ENCODE measurements around the gene HIVEP2. TPM values are rescaled to one million over a fixed set of nuclear protein-coding genes. Genes with fewer than 3 reads are reported as not detected.

HIVEP2 gene
- total and polyA plus RNA-seq, 3 donors from 2014 or later = 4.7 to 10.8 (median 10.7) TPM

DNA sequence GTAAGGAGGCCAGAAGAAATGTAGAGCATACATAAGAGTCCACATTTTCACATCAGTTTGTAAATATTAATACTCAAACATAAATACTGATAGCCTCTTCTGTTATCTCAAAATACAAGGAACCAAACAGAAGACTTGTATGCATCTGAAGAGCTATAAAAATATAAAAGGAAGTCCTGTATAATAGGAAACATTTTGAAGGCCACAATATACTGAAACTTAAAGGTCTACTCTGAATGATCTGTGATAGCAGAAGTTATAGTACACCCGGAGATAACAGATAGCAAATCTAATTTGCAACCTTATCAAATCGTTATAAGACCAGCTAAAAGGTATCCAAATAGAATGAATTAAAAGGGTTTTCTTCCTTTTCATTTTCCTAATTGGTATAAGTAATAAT lies 111.2 kb downstream of the HIVEP2 start:
- Histone ChIP-seq H3K36me3 (ENCODE audit: low read depth, missing control alignments) (no peaks in the 10 kb centered on the region), H3K27me3 (no peaks in the 10 kb centered on the region), H3K27ac (no peak overlapping the region), H3K4me3 (no peak overlapping the region), H3K9me3 (no peaks in the 10 kb centered on the region), H3K4me1 (no peaks in the 10 kb centered on the region)
- intact Hi-C loops (cut with DNase I; ENCODE audit: low total_unique reads) = no loop called here
- 57 to 64% methylated on average over 2 of the region's 2 CpGs for WGBS, 2 donors
- no peak for DNase-seq
- TF ChIP-seq POLR2A (IDR thresholded peaks at IDR 0.05) = no peak
- TF ChIP-seq, protein P1, sequence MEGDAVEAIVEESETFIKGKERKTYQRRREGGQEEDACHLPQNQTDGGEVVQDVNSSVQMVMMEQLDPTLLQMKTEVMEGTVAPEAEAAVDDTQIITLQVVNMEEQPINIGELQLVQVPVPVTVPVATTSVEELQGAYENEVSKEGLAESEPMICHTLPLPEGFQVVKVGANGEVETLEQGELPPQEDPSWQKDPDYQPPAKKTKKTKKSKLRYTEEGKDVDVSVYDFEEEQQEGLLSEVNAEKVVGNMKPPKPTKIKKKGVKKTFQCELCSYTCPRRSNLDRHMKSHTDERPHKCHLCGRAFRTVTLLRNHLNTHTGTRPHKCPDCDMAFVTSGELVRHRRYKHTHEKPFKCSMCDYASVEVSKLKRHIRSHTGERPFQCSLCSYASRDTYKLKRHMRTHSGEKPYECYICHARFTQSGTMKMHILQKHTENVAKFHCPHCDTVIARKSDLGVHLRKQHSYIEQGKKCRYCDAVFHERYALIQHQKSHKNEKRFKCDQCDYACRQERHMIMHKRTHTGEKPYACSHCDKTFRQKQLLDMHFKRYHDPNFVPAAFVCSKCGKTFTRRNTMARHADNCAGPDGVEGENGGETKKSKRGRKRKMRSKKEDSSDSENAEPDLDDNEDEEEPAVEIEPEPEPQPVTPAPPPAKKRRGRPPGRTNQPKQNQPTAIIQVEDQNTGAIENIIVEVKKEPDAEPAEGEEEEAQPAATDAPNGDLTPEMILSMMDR (IDR thresholded peaks at IDR 0.05) = no peak

DNA sequence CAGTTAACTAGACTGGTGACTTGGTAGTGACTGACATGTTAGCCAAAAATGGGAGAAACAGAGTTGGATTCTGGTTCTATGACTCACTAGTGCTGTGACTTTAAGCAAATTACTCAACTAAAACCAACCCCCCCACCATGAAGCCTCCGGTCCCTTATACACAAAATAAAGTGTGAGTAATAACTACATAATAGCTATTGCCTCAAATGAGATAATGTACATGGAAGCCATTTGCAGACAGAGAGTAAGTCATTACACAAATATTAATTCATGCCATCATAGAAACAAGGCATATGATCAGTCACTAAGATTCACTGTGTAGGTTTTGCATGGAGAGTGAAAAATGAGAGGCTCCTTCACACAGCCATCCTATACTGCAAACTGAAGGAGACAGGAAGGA lies 111.9 kb downstream of the HIVEP2 start:
- intact Hi-C loops (cut with DNase I; ENCODE audit: low total_unique reads) = no loop called here
- H3K4me1 ChIP-seq = no peaks in the 10 kb centered on the region
- no peaks in the 10 kb centered on the region for H3K9me3 ChIP-seq
- TF ChIP-seq POLR2A (IDR thresholded peaks at IDR 0.05) = no peak
- TF ChIP-seq, protein P1 (IDR thresholded peaks at IDR 0.05) = no peak
- no peaks in the 10 kb centered on the region for H3K36me3 ChIP-seq (ENCODE audit: low read depth, missing control alignments)
- no peaks in the 10 kb centered on the region for H3K27me3 ChIP-seq
- no peak for DNase-seq
- H3K4me3 ChIP-seq = no peak overlapping the region
- 75 to 83% methylated on average over 1 of the region's 1 CpG for WGBS, 2 donors
- no peak overlapping the region for H3K27ac ChIP-seq

DNA sequence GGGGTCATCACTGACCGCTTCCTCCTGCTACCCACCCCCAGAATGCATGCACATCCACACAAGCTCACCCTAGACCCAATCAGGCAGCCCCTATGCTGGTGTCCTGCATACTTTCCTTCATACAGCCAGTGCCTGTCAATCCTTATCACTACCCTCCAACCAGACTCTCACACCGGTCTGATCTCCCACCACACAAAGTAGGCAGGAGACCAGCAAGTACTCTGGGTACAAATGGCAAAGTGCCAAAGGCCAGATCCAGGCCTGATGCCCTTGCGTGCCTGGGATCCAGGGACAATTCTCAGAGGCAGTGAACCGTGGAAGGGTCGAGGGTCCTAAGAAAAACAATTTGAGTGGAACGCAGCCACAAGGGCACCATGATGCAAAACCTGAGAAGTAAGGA lies 114.2 kb downstream of the HIVEP2 start:
- no peak overlapping the region for H3K27ac ChIP-seq
- no peak overlapping the region for H3K4me3 ChIP-seq
- WGBS, 2 donors = 83 to 98% methylated on average over 6 of the region's 6 CpGs
- no peaks in the 10 kb centered on the region for H3K9me3 ChIP-seq
- H3K4me1 ChIP-seq = no peaks in the 10 kb centered on the region
- intact Hi-C loops (cut with DNase I; ENCODE audit: low total_unique reads) = no loop called here
- no peaks in the 10 kb centered on the region for H3K36me3 ChIP-seq (ENCODE audit: low read depth, missing control alignments)
- TF ChIP-seq, protein P1 (IDR thresholded peaks at IDR 0.05) = no peak
- TF ChIP-seq POLR2A (IDR thresholded peaks at IDR 0.05) = no peak
- no peaks in the 10 kb centered on the region for H3K27me3 ChIP-seq
- no peak for DNase-seq

DNA sequence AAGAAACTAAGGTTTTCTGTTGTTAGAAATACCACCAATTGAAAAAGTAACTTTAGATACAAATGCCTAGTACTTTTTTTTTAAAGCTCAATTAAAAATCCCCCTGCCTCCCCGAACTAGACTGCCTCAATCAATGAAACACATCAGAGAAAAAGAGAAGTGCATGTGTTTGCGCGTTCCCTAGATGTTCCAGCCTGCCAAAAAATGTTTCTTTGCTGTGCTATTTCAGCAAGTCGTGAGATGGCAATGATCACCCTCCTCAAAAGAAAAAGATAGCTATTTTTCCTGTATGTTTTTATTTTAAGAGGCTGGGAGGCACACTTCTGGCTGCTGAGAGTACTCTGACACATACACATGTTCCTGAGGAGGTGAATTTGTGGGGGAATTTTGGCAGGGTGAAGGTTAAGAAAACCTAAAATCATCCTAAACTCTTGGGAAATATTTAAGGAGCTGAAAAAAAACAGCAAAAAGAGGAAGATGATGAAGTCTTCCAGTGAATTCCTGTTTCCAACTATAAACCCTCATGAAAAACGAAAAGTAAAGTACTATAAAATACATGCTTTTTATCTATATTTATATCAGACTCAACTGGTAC lies 114.8 kb downstream of the HIVEP2 start:
- H3K36me3 ChIP-seq (ENCODE audit: low read depth, missing control alignments) = no peaks in the 10 kb centered on the region
- H3K27ac ChIP-seq = no peak overlapping the region
- no peaks in the 10 kb centered on the region for H3K9me3 ChIP-seq
- no peak for TF ChIP-seq POLR2A (IDR thresholded peaks at IDR 0.05)
- TF ChIP-seq, protein P1 (IDR thresholded peaks at IDR 0.05) = no peak
- no peak overlapping the region for H3K4me3 ChIP-seq
- no peaks in the 10 kb centered on the region for H3K27me3 ChIP-seq
- H3K4me1 ChIP-seq = no peaks in the 10 kb centered on the region
- no peak for DNase-seq
- 73 to 84% methylated on average over 5 of the region's 5 CpGs for WGBS, 2 donors
- intact Hi-C loops (cut with DNase I; ENCODE audit: low total_unique reads) = no loop called here

DNA sequence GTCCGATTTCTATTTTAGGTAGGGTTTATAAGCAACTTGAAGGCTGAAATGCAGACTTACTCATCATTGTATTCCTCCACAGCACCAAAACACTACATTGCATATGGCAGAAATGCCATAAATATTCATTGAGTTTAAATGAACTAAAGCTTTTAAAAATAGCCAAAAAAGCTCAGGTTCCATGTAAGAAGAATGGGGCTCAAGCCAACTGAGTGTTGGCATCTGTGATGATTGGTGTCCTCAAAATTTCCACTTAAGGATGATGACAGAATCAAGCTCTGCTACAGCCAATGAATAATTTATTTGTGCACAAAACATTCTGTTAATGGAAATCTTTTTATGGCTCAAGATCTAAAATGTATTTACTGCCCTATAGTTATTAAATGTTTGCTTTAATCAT lies 115.4 kb downstream of the HIVEP2 start:
- no peaks in the 10 kb centered on the region for H3K36me3 ChIP-seq (ENCODE audit: low read depth, missing control alignments)

More for the DNA sequence above, 115.4 kb downstream of the HIVEP2 start:
- no peak overlapping the region for H3K4me3 ChIP-seq
- intact Hi-C loops (cut with DNase I; ENCODE audit: low total_unique reads) = no loop called here
- H3K27ac ChIP-seq = no peak overlapping the region
- no peaks in the 10 kb centered on the region for H3K4me1 ChIP-seq
- no peak for TF ChIP-seq POLR2A (IDR thresholded peaks at IDR 0.05)
- TF ChIP-seq, protein P1 (IDR thresholded peaks at IDR 0.05) = no peak
- H3K9me3 ChIP-seq = no peaks in the 10 kb centered on the region
- no peaks in the 10 kb centered on the region for H3K27me3 ChIP-seq
- DNase-seq = no peak
- WGBS, 2 donors = 98 to 100% methylated on average over 1 of the region's 1 CpG
